IMR-90 (cell line): ENCODE data around the gene SPAAR. TPM values are rescaled to one million over a fixed set of nuclear protein-coding genes. Genes with fewer than 3 reads are reported as not detected.

ENCODE experiments used
- ATAC-seq: fragments of 200-7000 bp; cut with Tn5 transposase; 2 replicates; pipeline ENCODE4 v1.9.1; 2020; ENCODE audit warnings: low read depth, mild to moderate bottlenecking, moderate library complexity
- BruUV-seq: library from RNA; stranded (reverse); fragments of 400-500 nt; replicated peaks from 2 replicates; lab custom pipeline; 2021; lab: Mats Ljungman, UMichigan
- CTCF ChIA-PET: fragments of 300-600 bp; formaldehyde crosslinking; extraction: SDS; loops from one replicate; lab custom pipeline; 2021; ENCODE audit warnings: antibody characterized with exemption; lab: Yijun Ruan, JAX
- POLR2A ChIA-PET: fragments of 300-600 bp; sonication (Branson Sonifier 250); formaldehyde crosslinking; loops from one replicate; lab custom pipeline; 2022; ENCODE audit warnings: antibody characterized with exemption; ENCODE audit not compliant: unreplicated experiment; lab: Charles Lee
- DNase-seq: peaks from one replicate; pipeline ENCODE4 v3.0.0; 2013
- H2AFZ ChIP-seq: replicated peaks from 2 replicates; pipeline ENCODE3; 2013; ENCODE audit warnings: low read length, mild to moderate bottlenecking; ENCODE audit not compliant: poor library complexity
- H2AK5ac ChIP-seq: 2 replicates; pipeline ENCODE4 v1.6.1; 2013; ENCODE audit warnings: low read depth, low read length, inconsistent platforms
- H2AK9ac ChIP-seq: replicated peaks from 2 replicates; pipeline ENCODE3; 2013; ENCODE audit warnings: mild to moderate bottlenecking, low read depth, low read length, moderate library complexity; ENCODE audit not compliant: poor library complexity
- H2BK120ac ChIP-seq: 2 replicates; pipeline ENCODE4 v1.6.1; 2013; ENCODE audit warnings: low read depth, low read length, inconsistent platforms
- H2BK15ac ChIP-seq: 3 replicates; pipeline ENCODE4 v1.6.1; 2013; ENCODE audit warnings: low read depth, low read length, inconsistent platforms
- H2BK20ac ChIP-seq: 2 replicates; pipeline ENCODE4 v1.6.1; 2013; ENCODE audit warnings: low read depth, mild to moderate bottlenecking, inconsistent platforms, low read length, moderate library complexity
- H2BK5ac ChIP-seq: 2 replicates; pipeline ENCODE4 v1.6.1; 2013; ENCODE audit warnings: mild to moderate bottlenecking, low read depth, low read length, inconsistent platforms; ENCODE audit not compliant: poor library complexity, severe bottlenecking
- H3K14ac ChIP-seq: replicated peaks from 2 replicates; pipeline ENCODE4 v1.6.1; 2013; ENCODE audit warnings: low read depth, low read length, inconsistent platforms
- H3K18ac ChIP-seq: 2 replicates; pipeline ENCODE4 v1.6.1; 2013; ENCODE audit warnings: low read depth, low read length, control low read depth
- H3K23ac ChIP-seq: 2 replicates; pipeline ENCODE4 v1.6.1; 2013; ENCODE audit warnings: low read depth, low read length, inconsistent platforms
- H3K27ac ChIP-seq: 2 replicates; pipeline ENCODE4 v1.5.1; 2013; ENCODE audit warnings: mild to moderate bottlenecking, control low read depth, low read length; ENCODE audit not compliant: insufficient read depth
- H3K27me3 ChIP-seq: 2 replicates; pipeline ENCODE4 v1.6.1; 2013; ENCODE audit warnings: low read length; ENCODE audit not compliant: control insufficient read depth, insufficient read depth
- H3K36me3 ChIP-seq: 2 replicates; pipeline ENCODE4 v1.6.1; 2013; ENCODE audit warnings: low read length, mixed read lengths; ENCODE audit not compliant: control insufficient read depth, insufficient read depth
- H3K4ac ChIP-seq: 2 replicates; pipeline ENCODE4 v1.6.1; 2013; ENCODE audit warnings: low read depth, low read length, inconsistent platforms
- H3K4me1 ChIP-seq: 2 replicates; pipeline ENCODE4 v1.6.1; 2013; ENCODE audit warnings: low read length, mixed read lengths; ENCODE audit not compliant: control insufficient read depth, insufficient read depth
- H3K4me2 ChIP-seq: 2 replicates; pipeline ENCODE4 v1.6.1; 2013; ENCODE audit warnings: low read depth, mild to moderate bottlenecking, control low read depth, low read length, moderate library complexity
- H3K4me3 ChIP-seq: 2 replicates; pipeline ENCODE4 v1.5.1; 2013; ENCODE audit warnings: low read depth, mild to moderate bottlenecking, control low read depth, low read length, moderate library complexity; ENCODE audit not compliant: insufficient read depth
- H3K56ac ChIP-seq: 2 replicates; pipeline ENCODE4 v1.6.1; 2013; ENCODE audit warnings: low read length, inconsistent platforms; ENCODE audit not compliant: insufficient read depth; ENCODE audit errors: extremely low read depth
- H3K79me1 ChIP-seq, 2 experiments: 2 replicates each; pipeline ENCODE4 v1.6.1; 2013; ENCODE audit warnings: low read length in 2 of 2, inconsistent platforms in 1 of 2, low read depth in 1 of 2
- H3K9ac ChIP-seq: 2 replicates; pipeline ENCODE4 v1.6.1; 2013; ENCODE audit warnings: low read depth, low read length, control low read depth
- H3K9me1 ChIP-seq: 2 replicates; pipeline ENCODE4 v1.6.1; 2013; ENCODE audit warnings: low read length, inconsistent platforms; ENCODE audit not compliant: insufficient read depth
- H3K9me3 ChIP-seq: 2 replicates; pipeline ENCODE4 v1.6.1; 2013; ENCODE audit warnings: low read length; ENCODE audit not compliant: control insufficient read depth, insufficient read depth
- H4K20me1 ChIP-seq: 2 replicates; pipeline ENCODE4 v1.6.1; 2013; ENCODE audit warnings: low read length, inconsistent platforms; ENCODE audit not compliant: insufficient read depth
- H4K5ac ChIP-seq: 2 replicates; pipeline ENCODE4 v1.6.1; 2013; ENCODE audit warnings: mild to moderate bottlenecking, low read depth, low read length, control low read depth
- H4K8ac ChIP-seq, 2 experiments: 2 replicates each; pipeline ENCODE4 v1.6.1; 2013; ENCODE audit warnings: low read depth in 2 of 2, low read length in 2 of 2, control low read depth in 1 of 2, inconsistent platforms in 1 of 2
- H4K91ac ChIP-seq: 2 replicates; pipeline ENCODE4 v1.6.1; 2013; ENCODE audit warnings: low read depth, low read length, inconsistent platforms; ENCODE audit not compliant: insufficient read depth
- BHLHE40 ChIP-seq: fragments of 150-350 bp; IDR thresholded peaks from 2 replicates; pipeline ENCODE4 v1.6.1; 2016; ENCODE audit warnings: mild to moderate bottlenecking, low read depth, low read length
- CEBPB ChIP-seq: IDR thresholded peaks from 2 replicates; pipeline ENCODE4 v1.6.1; 2012; ENCODE audit warnings: low read depth, low read length, improper control_type of control experiment
- CHD1 ChIP-seq: IDR thresholded peaks from 2 replicates; pipeline ENCODE4 v1.6.1; 2012; ENCODE audit warnings: low read depth, low read length, improper control_type of control experiment
- ELK1 ChIP-seq: fragments of 150-350 bp; IDR thresholded peaks from 2 replicates; pipeline ENCODE4 v1.6.1; 2016; ENCODE audit warnings: low read depth, mild to moderate bottlenecking, low read length, moderate library complexity, borderline replicate concordance
- MAFK ChIP-seq: IDR thresholded peaks from 2 replicates; pipeline ENCODE4 v1.6.1; 2012; ENCODE audit warnings: low read depth, low read length, improper control_type of control experiment
- MAZ ChIP-seq: IDR thresholded peaks from 2 replicates; pipeline ENCODE4 v1.6.1; 2012; ENCODE audit warnings: low read depth, mild to moderate bottlenecking, low read length, improper control_type of control experiment, moderate library complexity, borderline replicate concordance
- MXI1 ChIP-seq: IDR thresholded peaks from 2 replicates; pipeline ENCODE4 v1.6.1; 2012; ENCODE audit warnings: low read depth, mild to moderate bottlenecking, low read length, moderate library complexity, borderline replicate concordance
- NFE2L2 ChIP-seq: fragments of 150-350 bp; IDR thresholded peaks from 2 replicates; pipeline ENCODE4 v1.6.1; 2016; ENCODE audit warnings: low read depth, mild to moderate bottlenecking, low read length
- POLR2A ChIP-seq: IDR thresholded peaks from 2 replicates; pipeline ENCODE4 v1.6.1; 2012; ENCODE audit warnings: mild to moderate bottlenecking, low read depth, low read length
- RAD21 ChIP-seq: IDR thresholded peaks from 2 replicates; pipeline ENCODE4 v1.6.1; 2012; ENCODE audit warnings: low read length, improper control_type of control experiment
- RFX5 ChIP-seq: IDR thresholded peaks from 2 replicates; pipeline ENCODE4 v1.8.0; 2012; ENCODE audit warnings: low read depth, mild to moderate bottlenecking, low read length, moderate library complexity
- SMC3 ChIP-seq: fragments of 150-350 bp; IDR thresholded peaks from 2 replicates; pipeline ENCODE4 v1.6.1; 2016; ENCODE audit warnings: low read depth, mild to moderate bottlenecking, antibody characterized with exemption, low read length, moderate library complexity
- USF2 ChIP-seq: fragments of 150-350 bp; IDR thresholded peaks from 2 replicates; pipeline ENCODE4 v1.6.1; 2017; ENCODE audit warnings: mild to moderate bottlenecking, antibody characterized with exemption, low read length, low read depth
- WGBS, 2 experiments: methylation state at CpG; one replicate each; pipeline versions ENCODE4 v1.1.5 to v1.1.7; 2013; ENCODE audit warnings: missing lambda C conversion rate in 2 of 2; ENCODE audit not compliant: insufficient read length in 1 of 2; ENCODE audit errors: extremely low coverage in 2 of 2; 5-methylcytosine and 5-hydroxymethylcytosine counted together
- dilution Hi-C: fragments of 300-500 bp; cut with HindIII; formaldehyde crosslinking; loops from one replicate; pipeline ENCODE4 v1.14.3; 2018; ENCODE audit warnings: low sequenced_read_pairs; ENCODE audit not compliant: unreplicated experiment
- in situ Hi-C: fragments of 300-500 bp; cut with MboI; formaldehyde crosslinking; loops from 3 replicates; pipeline ENCODE4 v1.14.3; 2019; ENCODE audit warnings: low sequenced_read_pairs, inconsistent platforms, mixed read lengths
- intact Hi-C: fragments of 100-400 bp; cut with micrococcal nuclease; formaldehyde crosslinking; loops from 2 replicates; pipeline ENCODE4 v1.10.0; 2022
- polyA plus RNA-seq, 3 experiments: library from polyadenylated mRNA; depleted of rRNA; stranded (reverse); fragments of >200 nt; gene quantifications; 2 replicates each; pipeline ENCODE4 v1.2.3, GENCODE V29; 2012; ENCODE audit warnings: low replicate concordance in 1 of 3
- total RNA-seq: library from RNA; depleted of rRNA; stranded (reverse); fragments of >200 nt; gene quantifications from 2 replicates; pipeline ENCODE4 v1.2.3, GENCODE V29; 2012
- TF ChIP-seq, protein P1 (sequence below): conservative IDR thresholded peaks from 2 replicates; pipeline ENCODE4 v1.5.1; 2012; ENCODE audit warnings: mild to moderate bottlenecking, low read depth, low read length, improper control_type of control experiment

The SPAAR gene
- total and polyA plus RNA-seq, 2 of the 4 experiments (the other 2 are of a cell fraction), result 0.18 to 0.32 TPM

DNA sequence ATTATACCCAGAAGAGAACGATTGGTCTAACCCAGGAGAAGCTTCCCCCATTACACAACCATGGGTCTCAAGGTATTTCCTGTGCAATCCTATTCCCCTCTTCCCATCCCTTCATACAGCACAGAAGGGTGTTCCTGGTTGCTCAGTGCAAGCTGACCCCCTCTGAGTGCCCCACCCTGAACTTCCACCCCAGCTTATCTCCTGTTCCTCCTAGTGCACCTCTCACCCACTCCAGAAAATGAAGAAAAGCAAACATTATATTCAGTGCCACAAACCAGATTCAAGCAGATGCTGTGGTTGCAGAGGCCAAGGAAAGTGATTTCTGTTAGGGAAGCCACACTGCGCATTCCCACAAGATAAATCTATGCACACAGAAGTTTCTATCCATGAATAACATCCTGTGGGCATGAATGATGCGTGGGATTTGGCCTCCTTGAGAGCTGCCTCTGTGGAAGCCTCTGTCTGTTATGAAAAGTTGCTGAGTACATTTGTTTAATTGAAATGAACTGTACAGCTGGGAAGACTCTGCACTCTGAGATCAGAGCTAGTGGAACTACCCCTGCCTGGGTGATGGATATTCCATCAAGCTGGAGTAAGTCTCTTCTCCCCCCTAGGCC lies 50.9 kb downstream of the SPAAR start:
- dilution Hi-C loops (no loop called here), intact Hi-C loops (loop anchor here (5.0 kb wide), 1 partner anchor 37 kb away; no protein-coding TSS in a partner anchor), in situ Hi-C loops (loop anchor here (5.0 to 10.0 kb wide), 2 partner anchors 57 to 215 kb away; no protein-coding TSS in a partner anchor)
- H2BK20ac ChIP-seq, result peak overlapping the region; percentile 86
- peaks cover 14% of the 10 kb centered on the region for H3K9me1 ChIP-seq
- H3K9ac ChIP-seq, result no peak overlapping the region
- peak overlapping the region; percentile 50 for H3K23ac ChIP-seq
- ATAC-seq, result peak; percentile 58
- H3K4me3 ChIP-seq, result no peak overlapping the region
- H4K8ac ChIP-seq, result peak overlapping the region; percentile 20 to 76; a peak in 3 of 4 replicates
- no peaks in the 10 kb centered on the region for H3K36me3 ChIP-seq
- H4K20me1 ChIP-seq, result no peaks in the 10 kb centered on the region
- BruUV-seq, result no TSS peak
- H3K27ac ChIP-seq, result peak overlapping the region; percentile 50
- peak overlapping the region; percentile 70; the same call in 2 of the 3 replicates for H2BK15ac ChIP-seq
- H3K4me2 ChIP-seq, result 0 out of 2 replicates have a peak overlapping the region, but pooled peaks have one; percentile 12
- CTCF ChIA-PET, result interaction anchor here (1.2 to 1.9 kb wide), 3 partner anchors 48 to 63 kb away, joined by 3 to 11 read pairs (median 3); no protein-coding TSS in a partner anchor
- POLR2A ChIA-PET, result no interaction called here
- no peak overlapping the region for H3K56ac ChIP-seq
- peak overlapping the region; percentile 78 for H2BK5ac ChIP-seq
- WGBS, 2 experiments, result no CpG with 5 or more reads among the region's 3 CpGs
- peak overlapping the region; percentile 38 for H2AK9ac ChIP-seq
- H2AFZ ChIP-seq, result peak overlapping the region; percentile 68
- peak overlapping the region; percentile 96 for H2AK5ac ChIP-seq
- peak; percentile 92 for DNase-seq
- peak overlapping the region; percentile 46 for H3K18ac ChIP-seq
- H3K27me3 ChIP-seq, result no peaks in the 10 kb centered on the region
- no peaks in the 10 kb centered on the region for H3K9me3 ChIP-seq
- peak overlapping the region; percentile 81; the same call in 1 of the 2 replicates for H2BK120ac ChIP-seq
- H3K4me1 ChIP-seq, result peaks cover 25% of the 10 kb centered on the region
- peak overlapping the region; percentile 63 for H3K14ac ChIP-seq
- peak overlapping the region; percentile 33; the same call in 1 of the 2 replicates for H4K5ac ChIP-seq
- no peaks in the 10 kb centered on the region; a peak in 1 of 4 replicates for H3K79me1 ChIP-seq
- H3K4ac ChIP-seq, result peak overlapping the region; percentile 84
- peak overlapping the region; percentile 54 for H4K91ac ChIP-seq
- no peak for TF ChIP-seq RFX5
- TF ChIP-seq ELK1, result no peak
- no peak for TF ChIP-seq MAZ
- no peak for TF ChIP-seq SMC3
- no peak for TF ChIP-seq POLR2A
- no peak for TF ChIP-seq CHD1
- 0 out of 2 replicates have a peak, but pooled peaks have one; percentile 8 for TF ChIP-seq CEBPB
- peak; percentile 32; the same call in 1 of the 2 replicates for TF ChIP-seq MAFK
- no peak for TF ChIP-seq NFE2L2
- no peak for TF ChIP-seq MXI1
- TF ChIP-seq, protein P1, sequence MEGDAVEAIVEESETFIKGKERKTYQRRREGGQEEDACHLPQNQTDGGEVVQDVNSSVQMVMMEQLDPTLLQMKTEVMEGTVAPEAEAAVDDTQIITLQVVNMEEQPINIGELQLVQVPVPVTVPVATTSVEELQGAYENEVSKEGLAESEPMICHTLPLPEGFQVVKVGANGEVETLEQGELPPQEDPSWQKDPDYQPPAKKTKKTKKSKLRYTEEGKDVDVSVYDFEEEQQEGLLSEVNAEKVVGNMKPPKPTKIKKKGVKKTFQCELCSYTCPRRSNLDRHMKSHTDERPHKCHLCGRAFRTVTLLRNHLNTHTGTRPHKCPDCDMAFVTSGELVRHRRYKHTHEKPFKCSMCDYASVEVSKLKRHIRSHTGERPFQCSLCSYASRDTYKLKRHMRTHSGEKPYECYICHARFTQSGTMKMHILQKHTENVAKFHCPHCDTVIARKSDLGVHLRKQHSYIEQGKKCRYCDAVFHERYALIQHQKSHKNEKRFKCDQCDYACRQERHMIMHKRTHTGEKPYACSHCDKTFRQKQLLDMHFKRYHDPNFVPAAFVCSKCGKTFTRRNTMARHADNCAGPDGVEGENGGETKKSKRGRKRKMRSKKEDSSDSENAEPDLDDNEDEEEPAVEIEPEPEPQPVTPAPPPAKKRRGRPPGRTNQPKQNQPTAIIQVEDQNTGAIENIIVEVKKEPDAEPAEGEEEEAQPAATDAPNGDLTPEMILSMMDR, result no peak
- 0 out of 2 replicates have a peak, but pooled peaks have one; percentile 14 for TF ChIP-seq BHLHE40
- no peak for TF ChIP-seq USF2
- TF ChIP-seq RAD21, result no peak
